ENCODE results near the gene EPC1.
A peak's percentile ranks its signal among the peaks of the same experiment; 100 is the strongest.
"Not testable (repeated sequence)": the region's sequence is repeated elsewhere in the genome, so short reads cannot be mapped to it uniquely, and the experiment has no call there.

EPC1 gene

GRCh38 chr10:32268788-32269187, 78.2 kb downstream of the EPC1 start:
- no peak for DNase-seq

- DNase-seq, result no peak
Measured at GRCh38 chr10:32266979-32267378, 80.0 kb downstream of the EPC1 start.

- no peak for DNase-seq
Measured at GRCh38 chr10:32266566-32266965, 80.4 kb downstream of the EPC1 start.

- no peak for DNase-seq
Measured at GRCh38 chr10:32265756-32266155, 81.2 kb downstream of the EPC1 start.

- DNase-seq, result no peak
Measured at GRCh38 chr10:32263300-32263699, 83.7 kb downstream of the EPC1 start.

- no peak for DNase-seq
Measured at GRCh38 chr10:32259551-32259950, 87.4 kb downstream of the EPC1 start.

GRCh38 chr10:32256613-32257437, 90.1 kb downstream of the EPC1 start:
- no peak for DNase-seq

- DNase-seq, result no peak
Measured at GRCh38 chr10:32253821-32254220, 93.1 kb downstream of the EPC1 start.

- DNase-seq, result no peak
Measured at GRCh38 chr10:32253276-32253675, 93.7 kb downstream of the EPC1 start.

- not testable (repeated sequence) for DNase-seq
Measured at GRCh38 chr10:32250489-32250888, 96.5 kb downstream of the EPC1 start.

- no peak for DNase-seq
Measured at GRCh38 chr10:32246685-32247084, 100.3 kb downstream of the EPC1 start.

GRCh38 chr10:32245760-32246159, 101.2 kb downstream of the EPC1 start:
- DNase-seq, result no peak

GRCh38 chr10:32244421-32245207, 102.3 kb downstream of the EPC1 start:
- DNase-seq, result no peak

GRCh38 chr10:32244011-32244410, 102.9 kb downstream of the EPC1 start:
- no peak for DNase-seq

- no peak for DNase-seq
Measured at GRCh38 chr10:32241946-32242345, 105.0 kb downstream of the EPC1 start.

- DNase-seq, result no peak
Measured at GRCh38 chr10:32240471-32240870, 106.5 kb downstream of the EPC1 start.

GRCh38 chr10:32239769-32240168, 107.2 kb downstream of the EPC1 start:
- DNase-seq, result no peak

GRCh38 chr10:32237644-32238345, 109.2 kb downstream of the EPC1 start:
- DNase-seq, result no peak

GRCh38 chr10:32234471-32234870, 112.5 kb downstream of the EPC1 start:
- DNase-seq, result no peak

- peak; percentile 12 for DNase-seq
Measured at GRCh38 chr10:32233375-32233774, 113.6 kb downstream of the EPC1 start.

- DNase-seq, result no peak
Measured at GRCh38 chr10:32232378-32232777, 114.6 kb downstream of the EPC1 start.

- not testable (repeated sequence) for DNase-seq
Measured at GRCh38 chr10:32229788-32230187, 117.2 kb downstream of the EPC1 start.

- DNase-seq, result no peak
Measured at GRCh38 chr10:32229170-32229569, 117.8 kb downstream of the EPC1 start.

Data from activated gamma-delta T cell (primary cell).